Measurements from ENCODE around the gene RGS11.
"Not testable (repeated sequence)": the region's sequence is repeated elsewhere in the genome, so short reads cannot be mapped to it uniquely, and the experiment has no call there.

Gene RGS11

GRCh38 chr16:263182-263774 is 12.5 kb downstream of the RGS11 start:
- no peak for DNase-seq (ENCODE audit: low read depth in 2 of 2)

DNA sequence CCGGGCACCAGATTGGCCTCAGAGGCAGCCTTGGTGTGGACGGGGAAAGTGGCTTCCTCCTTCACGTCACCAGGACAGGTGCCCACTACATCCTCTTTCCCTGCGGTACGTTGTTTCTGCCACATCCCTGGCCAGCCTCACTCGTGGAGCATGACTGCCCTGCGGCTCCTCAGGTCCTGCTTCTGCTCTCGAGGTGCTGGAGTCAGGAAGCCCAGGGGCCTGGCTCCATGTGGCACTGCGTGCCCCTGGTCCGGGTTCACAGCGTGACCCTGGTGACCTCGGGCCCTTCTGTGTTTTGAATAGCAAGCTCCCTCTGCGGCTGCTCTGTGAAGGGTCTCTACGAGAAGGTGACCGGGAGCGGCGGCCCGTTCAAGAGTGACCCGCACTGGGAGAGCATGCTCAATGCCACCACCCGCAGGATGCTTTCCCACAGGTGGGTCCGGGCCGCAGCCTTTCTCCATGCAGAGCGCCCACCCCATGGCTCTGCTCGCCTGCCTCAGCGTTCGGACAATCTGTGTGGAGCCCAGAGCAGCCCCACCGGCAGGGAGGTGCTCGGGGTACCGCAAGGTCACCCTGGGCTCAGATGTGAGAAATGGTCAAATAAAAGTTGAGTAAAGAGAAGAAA is 13.5 kb downstream of the RGS11 start:
- no peak for DNase-seq (ENCODE audit: low read depth in 2 of 2)

DNA sequence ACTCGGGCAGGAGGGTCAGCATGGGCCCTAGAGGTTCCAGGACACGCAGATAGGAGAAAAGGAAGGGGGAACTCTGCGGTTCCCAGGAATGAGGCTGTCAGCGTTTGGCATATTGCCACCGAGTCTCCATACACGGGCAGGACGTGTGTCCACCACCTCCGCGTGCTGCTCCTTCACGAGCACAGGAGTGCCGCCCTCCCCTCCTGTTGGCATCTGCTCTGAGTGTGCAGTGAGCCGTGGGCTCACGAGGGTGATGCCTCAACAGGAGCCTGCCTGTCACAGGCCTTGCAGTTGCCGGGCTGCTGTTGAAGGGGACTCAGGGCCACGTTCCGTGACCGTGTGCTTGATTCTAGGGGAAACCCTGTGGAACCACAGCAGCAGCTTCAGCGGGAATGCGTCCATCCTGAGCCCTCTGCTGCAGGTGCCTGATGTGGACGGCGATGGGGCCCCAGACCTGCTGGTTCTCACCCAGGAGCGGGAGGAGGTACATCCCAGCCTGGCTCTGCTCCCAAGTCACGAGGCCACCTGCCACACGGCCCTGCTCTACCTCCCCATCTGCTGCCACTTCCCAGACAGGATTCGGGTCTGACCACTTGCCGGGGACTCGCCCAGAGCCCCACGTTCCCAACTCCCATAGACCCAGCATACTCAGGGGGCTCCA is 14.6 kb downstream of the RGS11 start:
- no peak for DNase-seq (ENCODE audit: low read depth in 2 of 2)

- no peak for DNase-seq (ENCODE audit: low read depth in 2 of 2)
Measured at GRCh38 chr16:260326-260725, 15.4 kb downstream of the RGS11 start.

GRCh38 chr16:259814-260253 is 15.9 kb downstream of the RGS11 start:
- no peak for DNase-seq (ENCODE audit: low read depth in 2 of 2)

GRCh38 chr16:259226-259625 is 16.5 kb downstream of the RGS11 start:
- no peak for DNase-seq (ENCODE audit: low read depth in 2 of 2)

DNA sequence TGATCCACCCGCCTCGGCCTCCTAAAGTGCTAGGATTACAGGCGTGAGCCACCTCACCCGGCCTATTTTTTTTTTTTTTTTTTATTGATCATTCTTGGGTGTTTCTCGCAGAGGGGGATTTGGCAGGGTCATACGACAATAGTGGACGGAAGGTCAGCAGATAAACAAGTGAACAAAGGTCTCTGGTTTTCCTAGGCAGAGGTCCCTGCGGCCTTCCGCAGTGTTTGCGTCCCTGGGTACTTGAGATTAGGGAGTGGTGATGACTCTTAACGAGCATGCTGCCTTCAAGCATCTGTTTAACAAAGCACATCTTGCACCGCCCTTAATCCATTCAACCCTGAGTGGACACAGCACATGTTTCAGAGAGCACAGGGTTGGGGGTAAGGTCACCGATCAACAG is 17.7 kb downstream of the RGS11 start:
- DNase-seq (ENCODE audit: low read depth in 2 of 2) = not testable (repeated sequence)

DNA sequence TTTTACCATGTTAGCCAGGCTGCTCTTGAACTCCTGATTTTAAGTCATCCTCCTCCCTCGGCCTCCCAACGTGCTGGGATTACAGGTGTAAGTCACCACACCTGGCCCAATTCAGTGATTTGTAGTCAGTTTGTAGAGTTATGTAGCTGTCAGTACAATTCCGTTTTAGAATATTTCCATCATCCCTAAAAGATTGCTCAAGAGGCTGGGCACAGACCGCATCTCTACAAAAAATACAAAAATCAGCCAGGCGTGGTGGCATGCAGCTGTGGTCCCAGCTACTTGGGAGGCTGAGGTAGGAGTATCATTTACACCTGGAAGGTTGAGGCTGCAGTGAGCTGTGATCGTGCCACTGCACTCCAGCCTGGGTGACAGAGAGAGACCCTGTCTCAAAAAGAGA is 20.6 kb downstream of the RGS11 start:
- DNase-seq (ENCODE audit: low read depth in 2 of 2) = no peak

GRCh38 chr16:254461-254860 is 21.3 kb downstream of the RGS11 start:
- DNase-seq (ENCODE audit: low read depth in 2 of 2) = no peak

DNA sequence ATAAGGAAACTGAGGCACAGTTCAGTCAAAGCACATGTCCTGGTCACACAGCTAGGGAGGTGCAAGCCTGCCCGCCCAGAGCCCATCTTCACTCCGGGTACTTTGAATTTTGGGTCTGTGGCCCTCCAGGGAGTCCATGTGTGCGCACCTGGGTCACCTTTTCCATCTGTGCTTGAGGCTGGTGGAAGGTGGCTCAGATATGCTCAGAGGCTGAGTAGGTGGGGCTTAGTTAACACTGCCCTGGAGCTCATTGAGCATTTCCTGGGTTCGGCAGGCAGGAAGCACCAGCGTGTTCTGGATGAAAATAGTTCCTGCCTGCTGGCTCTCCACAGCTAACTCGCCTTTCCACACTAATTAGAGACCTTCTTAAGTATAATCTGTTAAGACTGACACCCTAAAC is 21.9 kb downstream of the RGS11 start:
- DNase-seq (ENCODE audit: low read depth in 2 of 2) = no peak

DNA sequence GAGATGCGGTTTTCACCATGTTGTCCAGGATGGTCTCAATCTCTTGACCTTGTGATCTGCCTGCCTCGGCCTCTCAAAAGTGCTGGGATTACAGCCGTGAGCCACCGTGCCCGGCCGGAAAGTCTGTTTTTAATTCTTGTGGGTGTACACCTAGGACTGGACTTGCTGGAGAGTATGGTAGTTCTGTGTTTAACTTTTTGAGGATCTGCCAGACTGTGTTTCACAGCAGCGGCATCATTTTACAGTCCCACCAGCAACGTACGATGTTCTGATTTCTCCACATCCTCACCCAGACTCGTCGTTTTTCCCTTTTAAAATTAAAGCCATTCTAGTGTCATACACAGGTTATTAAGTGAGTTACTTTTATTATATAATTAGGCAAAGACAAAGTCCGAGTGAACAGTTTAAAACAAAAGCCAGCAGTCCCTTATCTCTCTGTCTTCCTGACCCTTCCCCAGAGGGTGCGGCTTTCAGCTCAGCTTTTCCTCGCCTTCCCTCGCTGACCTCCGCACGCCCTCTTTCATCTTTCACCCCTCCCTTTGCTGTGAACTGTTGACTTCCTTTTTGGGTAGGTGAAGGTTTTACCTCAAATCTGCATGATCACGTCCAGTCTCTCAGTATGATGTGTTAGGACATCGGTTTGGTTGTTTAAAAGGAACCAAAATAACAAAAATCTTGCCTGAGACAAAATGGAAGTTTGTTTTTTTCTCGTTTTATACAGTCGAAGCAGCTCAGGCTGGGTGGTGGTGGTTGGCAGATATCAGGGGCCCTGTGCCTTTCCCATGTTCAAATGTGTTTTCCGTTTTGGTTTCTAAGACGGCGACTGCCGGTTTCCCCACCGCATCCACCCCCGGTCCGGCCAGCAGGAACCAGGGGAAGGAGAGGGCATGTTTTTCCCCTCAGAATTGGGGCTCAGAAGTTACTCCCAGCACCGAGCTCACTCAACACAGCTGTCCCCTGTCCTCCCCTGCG is 23.1 kb downstream of the RGS11 start:
- DNase-seq (ENCODE audit: low read depth in 2 of 2) = no peak

- DNase-seq (ENCODE audit: low read depth in 2 of 2) = no peak
Measured at GRCh38 chr16:249431-249830, 26.3 kb downstream of the RGS11 start.

DNA sequence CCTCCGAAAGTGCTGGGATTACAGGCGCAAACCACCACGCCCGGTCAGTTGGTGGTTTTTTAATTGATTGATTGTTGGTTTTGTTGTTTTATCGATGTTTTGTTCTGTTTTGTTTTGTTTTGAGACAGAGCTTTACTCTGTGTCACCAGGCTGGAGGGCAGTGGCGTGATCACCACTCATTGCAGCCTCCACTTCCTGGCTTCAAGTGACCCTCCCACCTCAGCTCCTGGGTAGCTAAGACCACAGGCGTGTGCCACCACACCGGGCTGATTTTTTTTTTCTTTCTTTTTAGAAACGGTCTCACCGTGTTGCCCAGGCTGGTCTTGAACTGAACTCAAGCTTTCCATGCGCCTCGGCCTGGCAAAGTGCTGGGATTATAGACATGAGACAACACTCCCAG is 28.7 kb downstream of the RGS11 start:
- DNase-seq (ENCODE audit: low read depth in 2 of 2) = no peak

GRCh38 chr16:245105-245504 is 30.6 kb downstream of the RGS11 start:
- DNase-seq (ENCODE audit: low read depth in 2 of 2) = no peak

DNA sequence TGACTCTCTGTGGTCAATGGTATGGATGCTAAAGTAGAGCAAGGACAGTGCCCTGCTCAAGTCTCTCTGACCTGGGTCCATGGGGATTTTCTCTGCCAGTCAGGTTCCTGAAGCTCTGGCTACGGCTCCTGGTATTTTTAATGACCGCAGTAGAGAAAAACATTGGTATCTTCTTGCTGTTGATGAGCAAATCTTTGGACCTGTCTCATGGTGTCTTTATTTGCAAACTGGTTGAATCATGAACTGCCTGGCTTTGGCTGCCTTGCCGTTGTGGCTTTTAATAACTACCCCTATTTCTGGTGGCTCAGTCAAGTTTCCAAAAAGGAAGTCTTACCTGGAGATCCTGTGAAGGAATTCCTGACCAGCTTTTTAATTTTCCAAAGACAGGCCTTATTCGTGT is 32.4 kb downstream of the RGS11 start:
- DNase-seq (ENCODE audit: low read depth in 2 of 2) = no peak

GRCh38 chr16:242281-242680 is 33.5 kb downstream of the RGS11 start:
- no peak for DNase-seq (ENCODE audit: low read depth in 2 of 2)

GRCh38 chr16:240559-240958 is 35.2 kb downstream of the RGS11 start:
- DNase-seq (ENCODE audit: low read depth in 2 of 2) = no peak

- DNase-seq (ENCODE audit: low read depth in 2 of 2) = no peak
Measured at GRCh38 chr16:239948-240277, 35.8 kb downstream of the RGS11 start.

GRCh38 chr16:234468-235305 is 41.1 kb downstream of the RGS11 start, which contains the start of gene FAM234A:
TSS of gene FAM234A (plus strand) at chr16:234821. CDS start at chr16:254414, 19,593 bp downstream.
- DNase-seq (ENCODE audit: low read depth in 2 of 2) = peak; percentile 84 to 92

DNA sequence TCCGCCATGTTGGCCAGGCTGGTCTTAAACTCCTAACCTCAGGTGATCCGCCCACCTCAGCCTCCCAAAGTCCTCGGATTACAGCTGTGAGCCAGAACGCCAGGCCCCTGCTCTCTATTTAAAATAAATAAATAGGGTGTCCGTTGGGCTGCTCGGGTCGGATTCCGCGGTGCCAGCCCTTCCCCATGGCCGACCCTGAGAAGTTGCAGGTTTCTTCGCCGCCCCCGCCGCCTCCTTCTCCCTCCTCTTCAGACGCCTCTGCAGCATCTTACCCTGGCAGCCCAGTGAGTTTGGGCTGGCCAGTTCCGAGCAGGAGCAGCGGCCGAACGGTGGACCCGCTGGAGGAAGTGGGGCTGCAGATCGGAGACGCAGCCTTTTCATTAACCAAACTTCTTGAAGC is 44.8 kb downstream of the RGS11 start:
- no peak for DNase-seq (ENCODE audit: low read depth in 2 of 2)

DNA sequence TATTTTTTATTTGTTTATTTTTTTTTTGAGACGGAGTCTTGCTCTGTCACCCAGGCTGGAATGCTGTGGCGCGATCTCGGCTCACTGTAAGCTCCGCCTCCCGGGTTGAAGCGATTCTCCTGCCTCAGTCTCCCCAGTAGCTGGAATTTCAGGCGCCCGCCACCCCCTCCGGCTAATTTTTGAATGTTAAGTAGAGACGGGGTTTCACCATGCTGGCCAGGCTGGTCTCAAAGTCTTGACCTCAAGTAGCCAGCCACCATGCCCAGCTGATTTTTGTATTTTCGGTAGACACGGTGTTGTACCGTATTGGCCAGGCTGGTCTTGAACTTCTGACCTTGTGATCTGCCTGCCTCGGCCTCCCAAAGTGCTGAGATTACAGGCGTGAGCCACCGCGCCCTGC is 45.4 kb downstream of the RGS11 start:
- not testable (repeated sequence) for DNase-seq (ENCODE audit: low read depth in 2 of 2)
